SU-DHL-6 (cell line): ENCODE measurements around the gene EVL.

Source experiments
- H2AFZ ChIP-seq: fragments of 200-600 bp; sonication (generic); 2 replicates; pipeline ENCODE4 v1.6.1; 2014; ENCODE audit warnings: low read depth, mild to moderate bottlenecking, moderate library complexity, mixed read lengths, antibody characterized with exemption, low read length; ENCODE audit not compliant: severe bottlenecking
- H3F3A ChIP-seq: fragments of 200-600 bp; shearing (Covaris generic); 2 replicates; pipeline ENCODE4 v1.6.0; 2016; ENCODE audit warnings: antibody characterized with exemption, mild to moderate bottlenecking; ENCODE audit not compliant: insufficient read depth
- H3K27ac ChIP-seq: fragments of 200-600 bp; sonication (generic); 2 replicates; pipeline ENCODE4 v1.5.1; 2016; ENCODE audit warnings: low read depth, mild to moderate bottlenecking, low read length, moderate library complexity, mixed read lengths
- H3K27me3 ChIP-seq: fragments of 200-600 bp; sonication (generic), shearing (Covaris generic); 2 replicates; pipeline ENCODE4 v1.6.0; 2014; ENCODE audit warnings: mild to moderate bottlenecking, low read length
- H3K36me3 ChIP-seq: fragments of 200-600 bp; sonication (generic); 2 replicates; pipeline ENCODE4 v1.6.1; 2014; ENCODE audit warnings: mild to moderate bottlenecking, low read length, mixed read lengths
- H3K4me2 ChIP-seq: fragments of 300-600, 200-600 bp; shearing (Covaris generic), sonication (generic); 2 replicates; pipeline ENCODE4 v1.6.0; 2014; ENCODE audit warnings: low read length, low read depth, mild to moderate bottlenecking; ENCODE audit not compliant: poor library complexity, severe bottlenecking
- H3K4me3 ChIP-seq: fragments of 200-600 bp; sonication (generic); 2 replicates; pipeline ENCODE4 v1.5.1; 2014; ENCODE audit warnings: antibody characterized with exemption, low read length, mild to moderate bottlenecking, mixed read lengths; ENCODE audit not compliant: insufficient read depth, poor library complexity, severe bottlenecking
- H3K79me2 ChIP-seq: fragments of 200-600 bp; sonication (generic); 2 replicates; pipeline ENCODE4 v1.6.1; 2014; ENCODE audit warnings: mild to moderate bottlenecking, low read length, moderate library complexity; ENCODE audit not compliant: insufficient read depth
- H3K9ac ChIP-seq: fragments of 200-600 bp; sonication (generic); 2 replicates; pipeline ENCODE4 v1.7.0; 2014; ENCODE audit warnings: mild to moderate bottlenecking, low read length
- H3K9me2 ChIP-seq: fragments of 200-600 bp; sonication (generic); replicated peaks from 2 replicates; pipeline ENCODE4 v1.6.1; 2014; ENCODE audit warnings: low read length; ENCODE audit not compliant: insufficient read depth
- H3K9me3 ChIP-seq: fragments of 200-600 bp; sonication (generic); 2 replicates; pipeline ENCODE4 v1.6.1; 2014; ENCODE audit warnings: low read length, mixed read lengths; ENCODE audit not compliant: insufficient read depth
- H4K20me1 ChIP-seq: fragments of 200-600 bp; sonication (generic); 2 replicates; pipeline ENCODE4 v1.6.1; 2014; ENCODE audit warnings: low read depth, mild to moderate bottlenecking, antibody characterized with exemption, low read length, moderate library complexity, mixed read lengths
- CTCF ChIP-seq: fragments of 200-600 bp; sonication (generic); IDR thresholded peaks from one replicate; pipeline ENCODE4 v1.5.1; 2017; ENCODE audit warnings: antibody characterized with exemption, mild to moderate bottlenecking, low read length, moderate library complexity; ENCODE audit not compliant: insufficient read depth, poor library complexity, severe bottlenecking
- EZH2phosphoT487 ChIP-seq: fragments of 200-600 bp; sonication (generic), shearing (Covaris generic); conservative IDR thresholded peaks from 2 replicates; pipeline ENCODE4 v1.6.1; 2018; ENCODE audit warnings: mild to moderate bottlenecking, antibody characterized with exemption, low read length, moderate library complexity, mixed read lengths

Gene EVL

DNA sequence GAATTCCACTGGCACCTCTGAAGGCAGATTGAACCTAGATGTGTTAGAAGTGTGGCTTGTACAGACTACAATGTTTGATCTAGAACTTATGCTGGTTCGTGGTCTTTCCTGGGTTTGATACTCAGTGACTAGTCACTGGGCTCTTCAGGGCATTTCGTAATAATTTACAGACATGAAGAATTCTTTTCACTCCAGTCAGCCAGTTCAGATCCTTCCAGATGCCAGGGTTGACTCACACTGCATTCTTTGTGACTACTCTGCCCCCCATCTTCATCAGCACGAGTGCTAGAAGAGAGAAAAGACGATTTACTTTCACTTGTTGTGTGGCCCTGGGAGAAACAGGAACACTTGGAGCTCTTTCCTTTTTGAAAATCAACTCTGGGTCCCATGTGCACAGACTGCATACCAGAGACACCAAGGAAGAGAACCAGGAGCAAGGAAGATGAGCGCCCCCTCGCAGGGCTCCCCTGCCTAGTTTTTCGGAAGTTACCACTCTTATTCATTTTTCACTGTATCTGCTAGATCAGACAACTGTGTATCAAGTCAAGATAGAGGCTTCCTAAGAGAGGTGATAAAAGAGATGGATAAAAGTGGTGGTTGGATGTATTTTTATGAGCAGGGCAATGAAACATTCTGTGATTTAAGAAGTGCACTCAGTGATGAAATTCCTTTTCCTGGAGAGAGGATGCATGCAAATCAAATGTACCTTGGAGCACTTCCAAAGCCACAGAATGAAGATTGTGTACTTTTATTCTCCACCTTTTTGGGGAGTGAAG lies 33.5 kb upstream of the EVL start:
- H3K36me3 ChIP-seq = no peaks in the 10 kb centered on the region
- H3K4me3 ChIP-seq = no peak overlapping the region
- no peak overlapping the region for H2AFZ ChIP-seq
- no peaks in the 10 kb centered on the region for H4K20me1 ChIP-seq
- no peaks in the 10 kb centered on the region for H3K9me3 ChIP-seq
- H3K27me3 ChIP-seq = no peaks in the 10 kb centered on the region
- no peak overlapping the region for H3K27ac ChIP-seq
- H3K79me2 ChIP-seq = no peaks in the 10 kb centered on the region
- H3F3A ChIP-seq = no peaks in the 10 kb centered on the region
- no peak overlapping the region for H3K9ac ChIP-seq
- H3K9me2 ChIP-seq = no peaks in the 10 kb centered on the region
- no peak for TF ChIP-seq CTCF
- TF ChIP-seq EZH2phosphoT487 = no peak
- H3K4me2 ChIP-seq = no peak overlapping the region

DNA sequence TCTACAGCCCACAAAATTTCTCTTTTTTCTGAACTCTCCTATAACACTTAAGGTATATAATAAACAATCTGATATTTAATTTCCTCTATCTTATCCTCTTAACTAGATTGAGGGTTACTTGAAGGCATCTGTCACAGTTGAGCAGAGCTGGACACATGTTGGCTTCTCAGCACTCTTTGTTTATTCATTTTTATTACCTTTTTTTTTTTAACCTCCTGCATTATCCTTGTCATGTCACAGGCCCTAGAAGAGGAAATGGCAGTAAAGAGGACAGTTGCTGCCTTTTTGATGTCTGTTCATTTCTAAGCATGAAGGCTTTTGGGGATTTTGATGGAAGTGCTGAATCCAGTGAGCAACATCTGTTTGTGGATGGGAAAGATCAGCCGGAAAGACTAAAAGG lies 32.5 kb upstream of the EVL start:
- Histone ChIP-seq H3K9ac (no peak overlapping the region), H2AFZ (no peak overlapping the region), H3K4me2 (no peak overlapping the region), H3K79me2 (no peaks in the 10 kb centered on the region), H3F3A (no peaks in the 10 kb centered on the region), H3K27ac (no peak overlapping the region), H3K9me3 (no peaks in the 10 kb centered on the region), H4K20me1 (no peaks in the 10 kb centered on the region), H3K27me3 (no peaks in the 10 kb centered on the region), H3K9me2 (no peaks in the 10 kb centered on the region), H3K36me3 (no peaks in the 10 kb centered on the region), H3K4me3 (no peak overlapping the region)
- TF ChIP-seq EZH2phosphoT487 (no peak), CTCF (no peak)

DNA sequence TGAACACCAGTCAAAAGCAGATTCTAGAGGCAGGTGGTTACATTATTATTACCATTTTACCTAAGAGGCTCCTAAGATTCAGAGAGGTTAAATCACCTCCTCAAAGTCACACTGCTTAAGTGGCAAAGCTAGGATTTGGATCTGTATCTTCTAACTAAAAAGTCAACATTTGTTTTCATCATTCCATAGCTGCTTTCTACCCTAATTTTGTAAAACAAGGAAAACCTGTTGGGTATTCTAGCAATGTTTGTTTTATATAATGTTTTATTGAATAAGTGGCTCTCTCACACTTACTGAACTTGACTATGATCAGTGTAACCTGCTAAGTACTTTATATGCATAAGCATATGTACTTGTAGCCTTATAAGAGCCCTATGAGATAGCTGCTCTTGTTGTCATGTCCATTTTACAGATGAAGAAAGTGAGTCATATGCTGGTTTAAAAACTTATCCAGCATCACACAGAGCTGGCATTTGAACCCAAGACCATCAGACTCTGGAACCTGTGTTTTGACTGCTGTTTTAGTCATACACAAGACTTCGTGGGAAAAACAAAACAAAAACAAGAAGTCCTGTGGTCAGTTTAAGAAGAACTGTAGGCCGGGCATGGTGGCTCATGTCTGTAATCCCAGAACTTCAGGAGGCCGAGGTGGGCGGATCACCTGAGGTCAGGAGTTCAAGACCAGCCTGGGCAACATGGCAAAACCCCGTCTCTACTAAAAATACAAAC lies 31.7 kb upstream of the EVL start:
- H3K79me2 ChIP-seq = no peaks in the 10 kb centered on the region
- H3F3A ChIP-seq = no peaks in the 10 kb centered on the region
- no peaks in the 10 kb centered on the region for H3K9me3 ChIP-seq
- no peaks in the 10 kb centered on the region for H3K9me2 ChIP-seq
- no peak overlapping the region for H3K4me2 ChIP-seq
- H3K9ac ChIP-seq = no peak overlapping the region
- H4K20me1 ChIP-seq = no peaks in the 10 kb centered on the region
- TF ChIP-seq EZH2phosphoT487 (no peak), CTCF (no peak)
- no peak overlapping the region for H2AFZ ChIP-seq
- H3K27ac ChIP-seq = no peak overlapping the region
- H3K36me3 ChIP-seq = no peaks in the 10 kb centered on the region
- no peak overlapping the region for H3K4me3 ChIP-seq
- H3K27me3 ChIP-seq = no peaks in the 10 kb centered on the region
